Measurements from ENCODE around the gene CNMD.

DNA sequence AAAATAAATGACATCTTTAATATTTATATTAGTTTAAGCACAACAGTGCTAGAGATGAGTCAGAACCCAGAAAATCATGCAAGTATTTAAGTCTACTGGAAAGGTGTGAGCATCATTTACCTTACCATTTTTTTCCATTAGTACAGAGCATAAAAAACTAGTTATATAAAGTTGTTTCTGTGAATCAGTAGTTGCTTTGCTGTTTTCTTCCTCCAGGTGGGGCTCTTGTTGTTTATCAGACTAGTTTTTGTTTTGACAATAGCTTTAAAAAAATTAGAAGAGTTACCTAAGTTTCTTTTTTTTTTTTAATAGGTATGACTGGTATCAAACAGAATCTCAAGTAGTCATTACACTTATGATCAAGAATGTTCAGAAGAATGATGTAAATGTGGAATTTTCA, 74.3 kb downstream of the CNMD start:
- no peak for TF ChIP-seq EZH2 (IDR thresholded peaks at IDR 0.05; ENCODE audit: borderline replicate concordance, low read depth, low read length, severe bottlenecking)
- TF ChIP-seq, protein P1, sequence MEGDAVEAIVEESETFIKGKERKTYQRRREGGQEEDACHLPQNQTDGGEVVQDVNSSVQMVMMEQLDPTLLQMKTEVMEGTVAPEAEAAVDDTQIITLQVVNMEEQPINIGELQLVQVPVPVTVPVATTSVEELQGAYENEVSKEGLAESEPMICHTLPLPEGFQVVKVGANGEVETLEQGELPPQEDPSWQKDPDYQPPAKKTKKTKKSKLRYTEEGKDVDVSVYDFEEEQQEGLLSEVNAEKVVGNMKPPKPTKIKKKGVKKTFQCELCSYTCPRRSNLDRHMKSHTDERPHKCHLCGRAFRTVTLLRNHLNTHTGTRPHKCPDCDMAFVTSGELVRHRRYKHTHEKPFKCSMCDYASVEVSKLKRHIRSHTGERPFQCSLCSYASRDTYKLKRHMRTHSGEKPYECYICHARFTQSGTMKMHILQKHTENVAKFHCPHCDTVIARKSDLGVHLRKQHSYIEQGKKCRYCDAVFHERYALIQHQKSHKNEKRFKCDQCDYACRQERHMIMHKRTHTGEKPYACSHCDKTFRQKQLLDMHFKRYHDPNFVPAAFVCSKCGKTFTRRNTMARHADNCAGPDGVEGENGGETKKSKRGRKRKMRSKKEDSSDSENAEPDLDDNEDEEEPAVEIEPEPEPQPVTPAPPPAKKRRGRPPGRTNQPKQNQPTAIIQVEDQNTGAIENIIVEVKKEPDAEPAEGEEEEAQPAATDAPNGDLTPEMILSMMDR (IDR thresholded peaks at IDR 0.05; ENCODE audit: borderline replicate concordance, extremely low read depth, low read length, poor library complexity, severe bottlenecking), result peak; percentile 59

Measured in DND-41 (cell line).